HEK293T (cell line): ENCODE data around the gene SLC35G1.

Experiments
- CTCF ChIA-PET: fragments of 350-600 bp; formaldehyde crosslinking; extraction: SDS; loops from one replicate; lab custom pipeline; 2021; ENCODE audit warnings: antibody characterized with exemption, inconsistent platforms; lab: Yijun Ruan, JAX
- POLR2A ChIA-PET: fragments of 350-600 bp; formaldehyde crosslinking; extraction: SDS; loops from one replicate; lab custom pipeline; 2020; ENCODE audit warnings: antibody characterized with exemption, inconsistent platforms; lab: Yijun Ruan, JAX
- DNase-seq: peaks from one replicate; pipeline ENCODE4 v3.0.0; 2012; ENCODE audit warnings: mixed read lengths; ENCODE audit errors: extremely low spot score
- ARNT ChIP-seq: fragments of 450-650 bp; IDR thresholded peaks from 2 replicates; pipeline ENCODE4 v1.6.1; 2017; ENCODE audit warnings: mild to moderate bottlenecking
- BHLHE40 ChIP-seq: fragments of 450-650 bp; IDR thresholded peaks from 2 replicates; pipeline ENCODE4 v1.6.1; 2016; ENCODE audit warnings: mild to moderate bottlenecking, moderate library complexity, borderline replicate concordance
- CTBP1 ChIP-seq: fragments of 450-650 bp; IDR thresholded peaks from 2 replicates; pipeline ENCODE4 v1.6.1; 2016; ENCODE audit warnings: borderline replicate concordance
- ELF4 ChIP-seq: fragments of 450-650 bp; IDR thresholded peaks from 2 replicates; pipeline ENCODE4 v1.6.1; 2017; ENCODE audit warnings: antibody characterized with exemption
- FOXA1 ChIP-seq: fragments of 450-650 bp; IDR thresholded peaks from 2 replicates; pipeline ENCODE4 v1.6.1; 2016; ENCODE audit warnings: mild to moderate bottlenecking
- FOXK2 ChIP-seq: fragments of 450-650 bp; IDR thresholded peaks from 2 replicates; pipeline ENCODE4 v1.6.1; 2016; ENCODE audit warnings: mild to moderate bottlenecking
- FOXM1 ChIP-seq: fragments of 450-650 bp; IDR thresholded peaks from 2 replicates; pipeline ENCODE4 v1.6.1; 2017; ENCODE audit warnings: mild to moderate bottlenecking, borderline replicate concordance
- HDGF ChIP-seq: fragments of 450-650 bp; IDR thresholded peaks from 2 replicates; pipeline ENCODE4 v1.6.1; 2017; ENCODE audit warnings: antibody characterized with exemption, borderline replicate concordance
- L3MBTL2 ChIP-seq: fragments of 450-650 bp; conservative IDR thresholded peaks from 2 replicates; pipeline ENCODE4 v1.6.1; 2016; ENCODE audit warnings: mild to moderate bottlenecking
- LEF1 ChIP-seq: fragments of 450-650 bp; IDR thresholded peaks from 2 replicates; pipeline ENCODE4 v1.6.1; 2017; ENCODE audit warnings: mild to moderate bottlenecking, borderline replicate concordance
- NFRKB ChIP-seq: fragments of 450-650 bp; IDR thresholded peaks from 2 replicates; pipeline ENCODE4 v1.6.1; 2016; ENCODE audit warnings: mild to moderate bottlenecking, moderate library complexity
- PKNOX1 ChIP-seq: fragments of 450-650 bp; IDR thresholded peaks from 2 replicates; pipeline ENCODE4 v1.6.1; 2016
- SP1 ChIP-seq: fragments of 450-650 bp; IDR thresholded peaks from 2 replicates; pipeline ENCODE4 v1.6.1; 2017
- SUZ12 ChIP-seq: fragments of 450-650 bp; IDR thresholded peaks from 2 replicates; pipeline ENCODE4 v1.6.1; 2016; ENCODE audit warnings: mild to moderate bottlenecking
- TARDBP ChIP-seq: fragments of 450-650 bp; IDR thresholded peaks from 2 replicates; pipeline ENCODE4 v1.6.1; 2016
- ZNF384 ChIP-seq: fragments of 450-650 bp; IDR thresholded peaks from 2 replicates; pipeline ENCODE4 v1.6.1; 2016

The SLC35G1 gene

GRCh38 chr10:93893646-93894515, at the start of gene SLC35G1:
Gene SLC35G1 (plus strand): TSS chr10:93893978. CDS start chr10:93894034, 56 bp downstream.
- TF ChIP-seq BHLHE40 (no peak), L3MBTL2 (peak; percentile 65; the same call in 1 of the 2 replicates), PKNOX1 (peak; percentile 76), ELF4 (no peak; the same call in 1 of the 2 replicates)
- ChIA-PET POLR2A (interaction anchor here (0.6 to 1.3 kb wide), 3 partner anchors 10 to 19 kb away, joined by 3 to 4 read pairs (median 3); no protein-coding TSS in a partner anchor), CTCF (interaction anchor here (1.1 kb wide), 1 partner anchor 426 kb away, joined by 3 read pairs; no protein-coding TSS in a partner anchor)
- DNase-seq, result peak; percentile 96

GRCh38 chr10:93844979-93845626, 48.7 kb upstream of the SLC35G1 start:
- ChIA-PET CTCF (no interaction called here), POLR2A (no interaction called here)
- DNase-seq, result no peak
- TF ChIP-seq BHLHE40 (no peak), FOXK2 (no peak), ZNF384 (no peak), HDGF (no peak), NFRKB (no peak), FOXM1 (no peak), LEF1 (no peak), SUZ12 (no peak), PKNOX1 (no peak), L3MBTL2 (no peak), SP1 (no peak), CTBP1 (no peak)

- ChIA-PET CTCF (no interaction called here), POLR2A (no interaction called here)
- no peak for TF ChIP-seq ZNF384
- no peak for TF ChIP-seq NFRKB
- TF ChIP-seq ARNT, result no peak
- TF ChIP-seq LEF1, result no peak
- no peak for TF ChIP-seq CTBP1
- TF ChIP-seq FOXA1, result no peak
- no peak for TF ChIP-seq HDGF
- no peak for TF ChIP-seq L3MBTL2
- no peak for TF ChIP-seq FOXM1
- no peak for TF ChIP-seq SUZ12
- no peak for TF ChIP-seq BHLHE40
- TF ChIP-seq FOXK2, result no peak
- no peak for TF ChIP-seq TARDBP
- no peak for DNase-seq
These were observed 44.2 kb upstream of the SLC35G1 start for GRCh38 chr10:93849593-93849992.

- ChIA-PET POLR2A (no interaction called here), CTCF (interaction anchor here (0.6 to 0.7 kb wide), 2 partner anchors 70 to 1830 kb away, joined by 3 read pairs; no protein-coding TSS in a partner anchor)
- no peak for DNase-seq
- TF ChIP-seq HDGF, result no peak
- TF ChIP-seq CTBP1, result no peak
- no peak for TF ChIP-seq TARDBP
- no peak for TF ChIP-seq ZNF384
- TF ChIP-seq SUZ12, result no peak
- TF ChIP-seq FOXM1, result no peak
- TF ChIP-seq FOXA1, result no peak
- no peak; the same call in 1 of the 2 replicates for TF ChIP-seq L3MBTL2
These were observed 43.5 kb upstream of the SLC35G1 start for GRCh38 chr10:93850031-93851015.

- CTCF ChIA-PET, result interaction anchor here (0.6 to 1.1 kb wide), 2 partner anchors 35 to 1829 kb away, joined by 3 read pairs; no protein-coding TSS in a partner anchor
- TF ChIP-seq HDGF (no peak), ZNF384 (no peak), ELF4 (no peak), FOXK2 (no peak), L3MBTL2 (no peak), SUZ12 (no peak), LEF1 (no peak), NFRKB (no peak), FOXM1 (no peak), BHLHE40 (no peak), PKNOX1 (no peak), TARDBP (no peak), SP1 (no peak), FOXA1 (no peak), CTBP1 (no peak), ARNT (no peak)
- POLR2A ChIA-PET, result no interaction called here
- no peak for DNase-seq
These were observed 42.6 kb upstream of the SLC35G1 start for GRCh38 chr10:93851169-93851568.
